HS-5 (cell line): ENCODE data around the gene TMEM37.
A peak's percentile ranks its signal among the peaks of the same experiment; 100 is the strongest.

Source experiments
- DNase-seq: peaks from one replicate; pipeline ENCODE4 v3.0.0-alpha.2; 2012; ENCODE audit warnings: low read depth

Gene TMEM37

DNA sequence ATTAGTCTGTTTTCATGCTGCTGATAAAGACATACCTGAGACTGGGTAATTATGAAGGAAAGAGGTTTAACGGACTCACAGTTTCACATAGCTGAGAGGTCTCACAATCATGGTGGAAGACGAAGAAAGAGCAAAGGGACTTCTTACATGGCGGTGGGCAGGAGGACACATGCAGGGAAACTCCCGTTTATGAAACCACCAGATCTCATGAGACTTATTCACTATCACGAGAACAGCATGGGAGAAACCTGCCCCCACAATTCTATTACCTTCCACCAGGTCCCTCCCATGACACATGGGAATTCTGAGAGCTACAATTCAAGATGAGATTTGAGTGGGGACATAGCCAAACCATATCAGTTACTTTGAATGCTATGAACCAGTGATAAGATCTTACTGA, 48.5 kb downstream of the TMEM37 start:
- no peak for DNase-seq

DNA sequence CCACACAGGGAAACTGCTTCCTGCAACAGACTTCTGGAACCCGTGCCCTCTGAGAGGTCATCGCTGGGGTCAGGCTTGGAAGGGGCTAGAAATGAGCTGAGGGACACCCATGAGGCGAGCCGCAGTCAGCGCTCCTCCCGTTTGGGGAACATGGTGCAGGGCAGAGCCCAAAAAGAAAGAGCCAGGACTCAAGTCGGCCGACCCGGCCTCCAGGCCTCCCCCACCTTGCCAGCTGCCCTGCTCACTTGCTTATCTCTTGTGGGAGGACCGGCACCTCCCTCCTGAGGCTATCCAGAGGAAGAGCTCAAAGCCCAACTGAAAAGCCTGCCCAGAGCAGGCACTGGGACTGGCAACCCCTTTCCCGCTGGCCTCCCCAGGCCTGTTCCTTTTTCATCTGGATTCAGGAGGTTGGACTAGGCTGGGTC, 49.1 kb downstream of the TMEM37 start:
- DNase-seq = no peak

DNA sequence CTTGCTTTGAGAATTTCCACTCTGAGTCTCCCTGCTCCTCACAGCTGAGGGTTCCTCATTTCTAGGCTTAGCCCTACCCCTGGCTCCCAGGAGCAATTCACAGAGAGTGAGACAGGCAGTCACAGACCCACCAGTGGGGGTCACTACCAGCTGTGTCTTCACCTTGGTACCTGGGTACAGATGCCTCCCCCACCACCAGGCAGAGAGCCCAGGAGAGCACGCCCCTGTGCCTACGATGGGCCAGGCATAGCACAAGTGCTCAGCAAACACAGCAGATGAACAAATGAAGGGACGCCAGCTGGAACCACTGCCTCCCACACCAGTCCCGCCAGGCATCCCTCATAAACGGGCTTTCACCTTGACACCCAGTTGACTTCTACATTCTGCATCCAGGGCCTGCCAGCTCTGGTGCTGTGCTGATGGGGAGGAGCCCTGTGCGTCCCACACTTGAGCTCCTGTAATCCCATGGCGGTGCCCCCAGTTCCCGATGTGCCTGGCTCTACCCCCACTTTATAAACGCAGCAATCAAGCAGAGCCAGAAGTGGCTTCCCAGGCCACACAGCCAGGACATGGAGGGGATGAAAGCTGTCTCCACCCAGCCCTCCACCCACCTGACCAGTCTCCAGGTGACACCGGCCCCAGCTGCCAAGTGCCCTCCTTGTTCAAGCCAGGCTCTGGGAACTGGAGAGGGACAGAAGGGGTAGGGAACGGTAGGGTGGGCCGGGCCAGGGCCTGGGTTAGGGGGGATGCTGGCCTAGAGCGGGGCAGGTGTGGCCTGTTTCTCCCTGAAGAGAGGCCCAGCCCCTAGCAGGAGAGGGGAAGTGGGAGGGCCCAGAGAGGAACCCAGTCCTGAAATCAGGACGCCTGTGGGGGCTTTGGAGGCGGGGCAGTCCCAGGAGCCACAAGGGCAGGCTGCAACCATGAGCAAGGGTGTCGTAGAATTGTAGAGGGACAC, 50.1 kb downstream of the TMEM37 start:
- no peak for DNase-seq

DNA sequence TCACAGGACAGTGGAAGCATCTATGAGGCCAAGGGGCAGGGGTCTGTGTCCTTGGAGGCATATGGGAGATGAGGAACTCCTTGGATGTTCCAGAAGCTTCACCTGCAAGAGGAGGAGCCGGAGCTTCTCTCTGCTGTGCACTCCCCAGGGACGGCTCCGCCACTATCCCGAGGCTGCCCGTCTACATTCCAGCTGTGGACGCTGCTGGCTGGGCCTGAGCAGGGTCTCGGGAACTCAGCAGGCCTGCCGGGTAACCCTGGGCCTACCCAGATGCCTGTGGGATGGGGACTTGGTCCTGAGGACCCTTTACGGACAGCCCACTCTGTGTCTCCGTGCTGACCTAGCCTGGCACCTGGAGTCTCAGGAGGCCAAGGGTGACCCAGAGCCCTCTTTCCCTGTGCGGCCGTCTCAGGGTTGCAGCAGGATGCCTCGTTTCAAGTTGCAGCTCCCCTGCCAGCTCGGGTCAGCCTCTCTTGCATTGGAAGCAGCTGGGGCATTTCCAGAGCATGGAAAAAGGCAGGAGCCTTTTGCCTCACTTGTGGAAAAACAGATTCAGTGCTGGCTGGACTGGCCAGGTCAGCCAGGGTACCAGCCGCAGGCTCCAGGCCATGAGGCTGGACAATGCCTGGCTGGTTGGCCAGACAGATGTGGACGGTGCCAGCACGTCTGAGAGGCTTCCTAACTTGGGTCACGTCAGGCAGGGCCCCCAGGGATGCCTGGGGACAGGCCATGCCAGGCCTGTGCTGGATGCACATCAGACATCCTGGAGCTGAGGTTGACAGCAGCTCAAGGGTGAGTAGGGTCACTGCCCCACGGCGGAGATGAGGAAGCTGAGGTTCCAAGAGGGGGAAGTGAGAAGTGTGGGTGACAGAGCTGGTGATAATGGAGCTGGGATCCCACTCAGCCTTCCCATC, 51.1 kb downstream of the TMEM37 start:
- no peak for DNase-seq

DNA sequence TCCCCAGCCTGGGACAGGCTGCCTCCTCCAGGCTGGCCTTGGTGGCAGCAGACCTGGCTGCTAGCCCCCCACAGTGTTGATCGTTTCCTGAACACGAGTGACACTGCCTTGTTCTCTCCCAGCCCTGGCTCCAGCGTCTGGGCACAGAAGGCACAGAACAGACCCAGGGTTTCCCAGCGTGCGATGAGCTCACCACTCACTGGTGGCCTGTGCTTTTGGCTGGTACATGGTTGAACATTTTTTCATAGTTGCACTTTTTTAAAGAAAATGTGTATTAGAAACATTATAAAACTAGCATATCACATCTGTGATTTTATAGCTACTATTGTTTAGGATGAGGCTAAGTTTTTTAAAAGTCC, 51.7 kb downstream of the TMEM37 start:
- DNase-seq = no peak

DNA sequence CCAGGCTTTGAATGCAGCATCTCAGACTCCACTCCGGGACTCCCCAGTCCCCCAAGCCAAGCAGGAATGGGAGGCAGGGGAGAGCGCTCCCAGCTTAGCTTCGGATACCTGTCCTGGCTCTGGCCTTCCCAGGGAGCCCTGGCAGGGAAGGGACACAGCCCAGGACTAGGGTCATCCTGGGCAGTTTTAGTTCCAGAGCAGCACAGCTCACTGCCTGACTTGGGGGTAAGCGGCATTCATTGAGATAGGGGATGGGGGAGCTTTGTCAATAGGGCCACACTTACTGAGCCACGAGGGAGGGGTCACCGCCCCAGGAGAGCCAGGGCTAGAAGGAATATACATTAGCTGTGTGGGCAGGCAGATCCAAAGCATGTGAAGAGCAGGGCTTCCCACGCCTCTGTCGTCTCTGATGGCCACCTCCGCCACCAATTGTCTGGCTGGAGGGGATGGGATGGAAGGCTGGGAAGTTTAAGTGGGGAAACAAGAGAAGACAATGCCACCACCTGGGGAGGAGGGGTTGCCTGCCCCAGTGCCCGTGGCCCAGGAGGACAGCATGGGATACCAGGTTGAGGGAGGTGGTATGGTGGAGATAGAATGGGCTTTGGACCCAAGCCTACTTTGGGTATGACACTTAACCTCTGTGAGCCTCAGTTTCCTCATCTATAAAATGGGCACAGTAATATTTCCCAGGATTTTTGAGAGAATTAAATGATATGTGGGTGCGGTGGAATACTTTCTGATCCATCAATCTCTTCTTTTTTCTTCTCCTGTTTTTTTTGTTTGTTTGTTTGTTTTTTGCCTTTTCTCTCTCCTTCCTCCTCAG, 52.5 kb downstream of the TMEM37 start:
- no peak for DNase-seq

DNA sequence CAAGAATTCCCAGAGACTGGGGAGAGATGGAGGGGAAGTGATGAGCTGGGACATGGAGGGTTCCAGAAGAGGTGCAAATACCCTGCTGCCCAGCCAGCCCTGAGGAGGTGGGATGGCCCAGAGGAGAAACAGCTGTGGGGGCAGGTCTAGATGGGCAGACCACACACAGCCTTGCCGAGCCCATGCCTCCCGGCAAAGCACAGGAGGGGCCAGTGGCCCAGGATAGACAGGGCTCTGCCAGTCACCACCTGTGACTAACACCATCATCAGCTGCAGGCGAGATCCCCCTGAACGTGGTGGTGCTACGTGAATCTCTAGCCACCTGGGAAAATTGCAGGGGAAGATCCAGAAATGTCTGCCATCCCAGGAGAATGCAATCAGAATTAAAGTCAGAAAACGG, 53.2 kb downstream of the TMEM37 start:
- no peak for DNase-seq

DNA sequence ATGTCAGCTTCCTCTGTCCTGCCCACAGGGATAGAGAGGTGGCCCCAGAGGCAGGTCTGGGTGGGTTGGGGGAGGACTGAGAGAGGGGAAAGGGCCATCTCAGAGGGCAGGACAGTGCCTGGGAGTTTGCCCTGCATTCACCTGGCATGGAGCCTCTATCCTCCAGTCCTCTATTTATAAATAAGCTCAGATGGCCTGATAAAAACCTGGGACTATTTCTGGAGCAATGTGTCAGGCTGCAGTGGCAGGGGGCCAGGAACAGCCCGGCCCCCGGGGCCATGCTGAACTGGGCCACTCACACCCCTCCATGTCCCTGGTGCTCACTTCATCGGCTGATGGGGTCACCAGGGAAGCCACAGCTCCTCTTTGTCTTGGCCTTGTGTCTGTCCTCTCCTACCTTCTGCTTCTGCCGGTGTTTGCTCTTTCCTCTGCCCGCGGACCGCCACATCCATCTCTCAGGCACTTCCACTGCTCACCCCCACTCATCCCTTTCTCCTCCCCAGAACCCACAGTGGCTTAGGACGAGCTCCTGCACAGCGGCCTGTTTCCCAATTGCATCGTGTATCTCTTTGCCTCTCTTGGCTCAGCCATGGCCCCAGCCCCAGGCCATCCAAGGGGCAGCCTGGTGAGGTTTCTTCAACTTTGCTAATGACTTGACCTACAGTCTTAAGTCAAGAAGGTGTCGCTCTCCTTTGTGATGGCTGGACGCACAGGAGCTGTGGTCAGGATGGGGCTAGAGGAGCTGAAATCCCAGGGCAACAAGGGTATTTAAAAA, 53.9 kb downstream of the TMEM37 start:
- no peak for DNase-seq

DNA sequence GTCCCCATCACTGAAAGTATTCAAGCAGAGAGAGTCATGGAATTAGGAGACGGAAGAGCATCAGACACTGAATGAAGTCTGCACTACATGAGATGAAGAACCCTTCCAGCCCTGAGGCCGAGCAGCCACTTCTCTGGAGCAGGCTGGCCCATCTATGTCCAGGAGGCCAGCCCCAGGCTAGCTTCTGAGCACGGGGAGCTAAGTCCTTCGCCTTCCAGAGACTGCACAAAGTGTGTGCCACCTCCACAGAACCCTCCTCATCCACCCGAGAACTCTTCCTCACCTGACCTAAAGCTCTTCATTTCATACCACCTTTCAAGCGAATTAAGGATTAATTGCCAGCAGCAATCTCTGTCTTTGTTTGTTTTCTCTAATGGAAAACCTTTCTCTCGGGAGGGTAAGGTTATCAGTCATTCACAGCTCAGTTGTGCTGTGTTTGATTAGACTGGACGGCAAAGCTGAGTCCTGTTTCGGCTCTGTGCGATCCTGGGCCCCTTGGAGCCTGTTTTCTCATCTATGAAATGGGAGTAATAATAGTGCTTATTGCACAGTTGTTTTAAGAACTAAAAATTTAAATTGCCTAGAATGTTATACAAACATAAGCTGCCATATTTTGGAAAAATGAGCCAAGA, 54.7 kb downstream of the TMEM37 start:
- no peak for DNase-seq

DNA sequence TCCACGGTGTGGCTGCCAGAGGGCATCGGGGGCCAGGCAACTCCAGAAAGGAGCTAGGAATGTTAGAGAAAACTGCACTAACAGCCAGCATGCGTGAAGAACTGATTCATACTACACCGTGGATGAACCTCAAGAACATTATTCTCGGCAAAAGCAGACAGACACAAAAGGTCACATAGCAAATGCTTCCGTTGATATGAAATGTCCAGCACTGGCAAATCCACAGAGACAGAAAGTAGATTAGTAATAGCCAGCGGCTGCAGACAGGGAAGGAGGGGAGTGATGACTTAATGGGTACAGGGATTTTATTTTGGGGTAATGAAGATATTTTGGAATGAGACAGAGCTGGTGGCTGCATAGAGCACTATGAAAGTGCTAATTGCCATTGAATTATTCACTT, 55.2 kb downstream of the TMEM37 start:
- DNase-seq = peak; percentile 28

DNA sequence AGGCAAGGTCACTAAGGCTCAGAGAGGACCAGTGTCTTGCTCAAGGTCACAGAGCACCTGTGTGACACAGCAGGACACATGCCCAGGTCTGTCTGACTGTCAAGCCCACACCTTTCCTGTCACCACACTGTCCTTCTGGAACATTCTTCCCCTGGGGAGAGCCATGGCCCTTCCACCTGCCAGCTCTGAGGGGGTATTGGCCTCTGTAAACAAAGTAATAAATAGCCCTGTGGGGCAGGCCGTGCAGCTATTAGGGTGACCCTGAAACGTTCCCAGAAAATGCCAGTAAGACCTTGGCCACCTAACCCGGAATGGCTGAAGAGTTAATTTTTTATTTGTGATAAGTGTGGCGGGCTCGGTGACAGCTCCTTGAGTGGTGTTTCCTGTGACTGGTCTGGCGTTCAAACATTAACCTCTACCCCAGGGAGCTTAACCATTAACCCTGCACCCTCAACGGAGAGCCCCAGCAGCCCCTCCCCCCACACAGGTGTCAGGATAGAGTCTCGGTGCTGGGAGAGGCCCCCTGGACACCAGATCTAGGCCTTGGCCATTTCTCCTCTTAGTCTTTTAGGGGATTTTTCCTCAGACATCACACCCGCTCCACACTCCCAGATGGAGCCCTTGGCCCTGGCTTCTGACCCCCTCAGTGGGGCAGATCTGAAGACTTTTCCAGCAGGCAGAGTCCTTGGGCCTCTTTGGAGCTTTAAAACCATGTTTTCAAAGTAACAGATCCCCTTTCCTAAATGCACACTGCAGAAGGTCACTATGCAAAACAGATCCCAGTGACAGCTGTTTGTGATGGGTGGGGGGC, 56.0 kb downstream of the TMEM37 start:
- no peak for DNase-seq
